AG09309 (cell line): Measurements from ENCODE around the gene SUGCT.
A peak's percentile ranks its signal among the peaks of the same experiment; 100 is the strongest.

ENCODE experiments used
- DNase-seq: peaks from one replicate; pipeline ENCODE4 v3.0.0-alpha.2; 2010; ENCODE audit warnings: low read depth
- H3K4me3 ChIP-seq: 2 replicates; pipeline ENCODE4 v1.5.1; 2011; ENCODE audit warnings: mild to moderate bottlenecking, low read depth, low read length, moderate library complexity; ENCODE audit not compliant: control insufficient read depth
- TF ChIP-seq, protein P1 (sequence below): IDR thresholded peaks from 2 replicates; pipeline ENCODE4 v1.5.1; 2011; ENCODE audit warnings: mild to moderate bottlenecking, low read depth, low read length, inconsistent platforms; ENCODE audit not compliant: insufficient read depth, control insufficient read depth; ENCODE audit errors: missing control alignments

SUGCT gene

GRCh38 chr7:40425696-40426095 lies 290.9 kb downstream of the SUGCT start:
- TF ChIP-seq, protein P1, sequence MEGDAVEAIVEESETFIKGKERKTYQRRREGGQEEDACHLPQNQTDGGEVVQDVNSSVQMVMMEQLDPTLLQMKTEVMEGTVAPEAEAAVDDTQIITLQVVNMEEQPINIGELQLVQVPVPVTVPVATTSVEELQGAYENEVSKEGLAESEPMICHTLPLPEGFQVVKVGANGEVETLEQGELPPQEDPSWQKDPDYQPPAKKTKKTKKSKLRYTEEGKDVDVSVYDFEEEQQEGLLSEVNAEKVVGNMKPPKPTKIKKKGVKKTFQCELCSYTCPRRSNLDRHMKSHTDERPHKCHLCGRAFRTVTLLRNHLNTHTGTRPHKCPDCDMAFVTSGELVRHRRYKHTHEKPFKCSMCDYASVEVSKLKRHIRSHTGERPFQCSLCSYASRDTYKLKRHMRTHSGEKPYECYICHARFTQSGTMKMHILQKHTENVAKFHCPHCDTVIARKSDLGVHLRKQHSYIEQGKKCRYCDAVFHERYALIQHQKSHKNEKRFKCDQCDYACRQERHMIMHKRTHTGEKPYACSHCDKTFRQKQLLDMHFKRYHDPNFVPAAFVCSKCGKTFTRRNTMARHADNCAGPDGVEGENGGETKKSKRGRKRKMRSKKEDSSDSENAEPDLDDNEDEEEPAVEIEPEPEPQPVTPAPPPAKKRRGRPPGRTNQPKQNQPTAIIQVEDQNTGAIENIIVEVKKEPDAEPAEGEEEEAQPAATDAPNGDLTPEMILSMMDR: no peak
- no peak for DNase-seq
- no peak overlapping the region for H3K4me3 ChIP-seq

GRCh38 chr7:40428421-40428820 lies 293.6 kb downstream of the SUGCT start:
- H3K4me3 ChIP-seq: no peak overlapping the region
- TF ChIP-seq, protein P1: no peak
- no peak for DNase-seq

- TF ChIP-seq, protein P1: no peak
- no peak for DNase-seq
- no peak overlapping the region for H3K4me3 ChIP-seq
Measured at GRCh38 chr7:40429826-40430225, 295.0 kb downstream of the SUGCT start.

DNA sequence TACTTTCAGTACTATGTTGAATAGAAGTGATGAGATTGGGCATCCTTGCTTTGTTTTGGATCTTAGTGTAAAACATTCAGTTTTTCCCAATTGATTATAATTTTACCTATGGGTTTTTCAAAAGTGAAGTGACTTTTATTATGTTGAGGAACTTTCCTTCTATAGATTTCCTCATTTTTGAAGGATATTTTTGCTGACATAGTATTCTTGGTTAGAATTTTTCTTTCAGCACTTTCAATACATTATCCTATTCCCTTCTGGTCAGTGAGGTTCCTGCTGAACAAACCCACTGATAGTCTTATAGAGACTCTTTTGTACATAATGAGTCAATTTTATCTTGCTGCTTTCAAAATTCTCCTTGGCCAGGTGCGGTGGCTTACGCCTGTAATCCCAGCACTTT lies 297.2 kb downstream of the SUGCT start:
- no peak for DNase-seq
- TF ChIP-seq, protein P1: no peak
- no peak overlapping the region for H3K4me3 ChIP-seq

DNA sequence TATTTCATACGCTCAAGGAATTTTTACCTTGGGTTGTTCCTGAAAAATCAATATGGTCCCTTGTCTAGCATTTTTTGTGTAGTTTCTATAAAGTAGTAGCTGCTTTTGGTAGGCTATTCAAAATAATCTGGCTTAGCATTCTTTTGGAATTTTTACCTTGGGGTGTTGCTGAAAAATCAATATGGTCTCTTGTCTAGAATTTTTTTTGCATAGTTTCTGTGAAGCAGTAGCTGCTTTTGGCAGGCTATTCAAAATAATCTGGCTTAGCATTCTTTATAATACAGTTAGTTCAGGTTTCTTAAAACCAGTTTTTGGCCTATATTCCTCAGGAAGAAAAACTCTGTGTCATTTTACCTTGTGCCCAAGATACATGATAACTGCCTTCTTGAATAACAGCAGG lies 301.9 kb downstream of the SUGCT start:
- H3K4me3 ChIP-seq: no peak overlapping the region
- TF ChIP-seq, protein P1: no peak
- no peak for DNase-seq

DNA sequence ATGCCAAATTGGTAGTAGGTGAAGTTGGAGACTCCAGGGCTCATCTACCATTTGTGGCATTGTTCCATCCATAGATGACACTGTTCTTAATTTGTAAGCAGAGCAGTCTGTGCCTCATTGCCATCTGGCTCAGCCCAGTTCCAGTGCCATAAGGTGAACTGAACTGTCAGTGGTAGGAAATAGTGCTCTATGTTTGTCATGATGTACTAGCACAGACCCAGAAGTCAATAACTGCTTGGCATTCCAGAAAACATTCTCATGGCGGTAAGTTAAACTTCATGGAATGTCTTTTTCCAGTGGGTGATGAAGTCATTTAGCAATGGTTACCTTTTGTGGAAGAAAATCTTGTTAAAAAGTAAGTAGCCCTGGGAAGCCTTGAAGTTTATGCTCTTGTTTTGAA lies 302.7 kb downstream of the SUGCT start:
- H3K4me3 ChIP-seq: no peak overlapping the region
- peak; percentile 89 for DNase-seq
- TF ChIP-seq, protein P1: no peak
